Chondrocyte (in vitro differentiated cells): ENCODE data around the gene BRINP2. TPM values are rescaled to one million over a fixed set of nuclear protein-coding genes. Genes with fewer than 3 reads are reported as not detected.

Source experiments
- DNase-seq: peaks from one replicate; pipeline ENCODE4 v3.0.0; 2021; ENCODE audit warnings: mixed read lengths, low spot score
- H3K27ac Mint-ChIP-seq: one replicate; pipeline ENCODE4 v1.8.0; 2021; ENCODE audit warnings: mild to moderate bottlenecking, moderate library complexity, mixed read lengths; ENCODE audit not compliant: unreplicated experiment
- H3K27me3 Mint-ChIP-seq: 2 replicates; pipeline ENCODE4 v1.8.0; 2021; ENCODE audit warnings: low read depth, mixed read lengths
- H3K36me3 Mint-ChIP-seq: 2 replicates; pipeline ENCODE4 v1.8.0; 2021; ENCODE audit warnings: low read depth, mixed read lengths
- H3K4me1 Mint-ChIP-seq: 2 replicates; pipeline ENCODE4 v1.8.0; 2021; ENCODE audit warnings: low read depth, mild to moderate bottlenecking, mixed read lengths
- H3K4me3 Mint-ChIP-seq: one replicate; pipeline ENCODE4 v1.8.0; 2021; ENCODE audit warnings: mild to moderate bottlenecking, moderate library complexity, mixed read lengths; ENCODE audit not compliant: unreplicated experiment
- H3K9me3 Mint-ChIP-seq: 2 replicates; pipeline ENCODE4 v1.8.0; 2021; ENCODE audit warnings: low read depth, mixed read lengths
- CTCF ChIP-seq: fragments of 200-600 bp; sonication (generic); IDR thresholded peaks from 2 replicates; pipeline ENCODE4 v1.5.0; 2021; ENCODE audit warnings: antibody characterized with exemption, mild to moderate bottlenecking, moderate library complexity
- total RNA-seq: library from RNA; stranded (reverse); gene quantifications from 3 replicates; pipeline ENCODE4 v1.2.1, GENCODE V29; 2021

Gene BRINP2
- total RNA-seq, 1 donor from 2014 or later: not detected

DNA sequence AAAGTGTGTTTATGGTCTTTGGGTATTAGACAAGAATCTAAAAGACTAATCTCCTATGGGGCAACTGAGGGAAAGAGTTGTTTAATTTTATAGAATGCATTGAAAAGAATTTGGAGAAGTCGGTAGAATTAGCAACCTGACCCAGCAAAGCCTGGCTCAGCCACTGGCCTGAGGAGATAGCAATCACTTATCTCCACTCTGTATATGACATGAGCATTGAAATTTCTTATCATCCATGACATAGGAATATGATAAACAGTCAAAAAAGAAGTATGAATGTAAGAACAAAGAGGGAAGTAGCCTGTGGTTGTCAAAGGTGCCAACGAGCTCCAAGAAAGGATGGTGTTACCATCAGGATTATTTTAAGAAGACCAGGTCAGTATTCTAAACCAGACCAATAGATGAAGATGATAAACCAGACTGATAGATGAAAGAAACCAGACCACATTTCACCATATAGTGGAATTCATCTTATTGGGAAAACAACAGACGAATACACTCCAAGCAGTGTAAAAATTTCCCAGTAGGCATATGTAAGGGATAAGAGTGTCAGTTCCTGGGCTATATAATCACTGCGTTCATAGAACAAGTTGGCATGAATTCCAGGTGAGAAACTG is 42.0 kb upstream of the BRINP2 start:
- no peak overlapping the region for H3K4me3 Mint-ChIP-seq
- no peak overlapping the region for H3K27ac Mint-ChIP-seq
- H3K27me3 Mint-ChIP-seq: peaks cover 17% of the 10 kb centered on the region
- no peaks in the 10 kb centered on the region for H3K4me1 Mint-ChIP-seq
- no peak for DNase-seq
- no peaks in the 10 kb centered on the region for H3K9me3 Mint-ChIP-seq
- H3K36me3 Mint-ChIP-seq: no peaks in the 10 kb centered on the region
- TF ChIP-seq CTCF: no peak

GRCh38 chr1:177130451-177130945 is 40.3 kb upstream of the BRINP2 start:
- no peaks in the 10 kb centered on the region for H3K4me1 Mint-ChIP-seq
- H3K27me3 Mint-ChIP-seq: peaks cover 19% of the 10 kb centered on the region
- H3K9me3 Mint-ChIP-seq: no peaks in the 10 kb centered on the region
- no peak overlapping the region for H3K27ac Mint-ChIP-seq
- no peaks in the 10 kb centered on the region for H3K36me3 Mint-ChIP-seq
- no peak for DNase-seq
- H3K4me3 Mint-ChIP-seq: no peak overlapping the region
- TF ChIP-seq CTCF: no peak

DNA sequence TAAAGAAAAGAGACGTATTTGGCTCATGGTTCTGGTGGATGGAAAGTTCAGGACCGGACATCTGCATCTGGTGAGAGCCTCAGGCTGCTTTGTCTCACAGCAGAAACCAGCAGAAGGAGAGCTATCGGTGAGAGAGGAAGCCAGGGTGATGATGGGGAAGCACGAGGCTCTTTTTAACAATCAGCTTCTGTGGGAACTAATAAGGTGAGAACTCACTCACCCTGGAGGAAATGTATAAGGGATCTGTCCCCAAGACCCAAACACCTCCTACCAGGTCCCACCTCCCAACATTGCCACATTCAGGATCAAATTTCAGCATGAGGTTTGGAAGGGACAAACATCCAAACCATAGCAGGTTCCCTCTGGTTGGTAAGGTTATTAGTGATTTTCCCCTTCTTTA is 39.0 kb upstream of the BRINP2 start:
- Mint-ChIP-seq H3K36me3 (no peaks in the 10 kb centered on the region), H3K9me3 (no peaks in the 10 kb centered on the region), H3K4me1 (no peaks in the 10 kb centered on the region), H3K27me3 (peaks cover 19% of the 10 kb centered on the region), H3K4me3 (no peak overlapping the region), H3K27ac (no peak overlapping the region)
- no peak for DNase-seq
- no peak for TF ChIP-seq CTCF

GRCh38 chr1:177132141-177132540 is 38.6 kb upstream of the BRINP2 start:
- TF ChIP-seq CTCF: no peak
- Mint-ChIP-seq H3K27me3 (peaks cover 19% of the 10 kb centered on the region), H3K4me3 (no peak overlapping the region)

DNA sequence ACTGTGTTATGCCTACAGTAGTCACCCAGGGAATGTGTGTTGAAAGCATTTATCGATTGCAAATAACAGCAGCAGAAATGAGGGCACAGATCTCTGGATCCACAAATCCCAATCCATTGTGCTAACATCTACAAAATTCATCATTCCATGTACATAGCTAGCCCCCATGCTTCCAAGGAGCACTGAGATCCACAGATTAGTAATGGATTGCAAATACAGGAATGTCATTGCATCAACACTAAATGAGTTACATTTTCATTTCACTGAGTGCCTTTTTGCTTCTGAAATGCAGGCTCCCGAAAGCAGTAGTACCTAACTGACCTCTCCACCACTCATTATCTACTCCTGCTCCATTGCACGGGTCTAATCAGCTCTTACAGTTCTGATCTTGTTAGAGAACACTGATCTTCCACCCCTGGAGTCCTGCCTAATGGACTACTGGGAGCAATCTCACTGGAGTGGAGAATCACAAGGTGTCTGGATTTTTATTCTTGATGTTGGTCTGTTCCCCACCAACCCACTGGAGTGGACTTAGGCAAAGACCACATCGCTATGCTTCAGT is 36.7 kb upstream of the BRINP2 start:
- H3K4me1 Mint-ChIP-seq: no peaks in the 10 kb centered on the region
- H3K4me3 Mint-ChIP-seq: no peak overlapping the region
- H3K9me3 Mint-ChIP-seq: no peaks in the 10 kb centered on the region
- H3K27ac Mint-ChIP-seq: no peak overlapping the region
- no peak for DNase-seq
- TF ChIP-seq CTCF: no peak
- H3K27me3 Mint-ChIP-seq: peaks cover 17% of the 10 kb centered on the region
- no peaks in the 10 kb centered on the region for H3K36me3 Mint-ChIP-seq

More at GRCh38 chr1:177132141-177132540, 38.6 kb upstream of the BRINP2 start:
- Mint-ChIP-seq H3K36me3 (no peaks in the 10 kb centered on the region), H3K9me3 (no peaks in the 10 kb centered on the region), H3K27ac (no peak overlapping the region), H3K4me1 (no peaks in the 10 kb centered on the region)
- DNase-seq: no peak
